IMR-90 (cell line): ENCODE results near the gene MAP4.

Experiments
- BHLHE40 ChIP-seq: fragments of 150-350 bp; IDR thresholded peaks from 2 replicates; pipeline ENCODE4 v1.6.1; 2016; ENCODE audit warnings: mild to moderate bottlenecking, low read depth, low read length
- CEBPB ChIP-seq: IDR thresholded peaks from 2 replicates; pipeline ENCODE4 v1.6.1; 2012; ENCODE audit warnings: low read depth, low read length, improper control_type of control experiment
- CHD1 ChIP-seq: IDR thresholded peaks from 2 replicates; pipeline ENCODE4 v1.6.1; 2012; ENCODE audit warnings: low read depth, low read length, improper control_type of control experiment
- FOS ChIP-seq: fragments of 150-350 bp; IDR thresholded peaks from 2 replicates; pipeline ENCODE4 v1.6.1; 2016; ENCODE audit warnings: low read depth, low read length
- MAFK ChIP-seq: IDR thresholded peaks from 2 replicates; pipeline ENCODE4 v1.6.1; 2012; ENCODE audit warnings: low read depth, low read length, improper control_type of control experiment
- POLR2A ChIP-seq: IDR thresholded peaks from 2 replicates; pipeline ENCODE4 v1.6.1; 2012; ENCODE audit warnings: mild to moderate bottlenecking, low read depth, low read length
- RAD21 ChIP-seq: IDR thresholded peaks from 2 replicates; pipeline ENCODE4 v1.6.1; 2012; ENCODE audit warnings: low read length, improper control_type of control experiment
- RCOR1 ChIP-seq: IDR thresholded peaks from 2 replicates; pipeline ENCODE4 v1.6.1; 2012; ENCODE audit warnings: mild to moderate bottlenecking, low read length, improper control_type of control experiment; ENCODE audit not compliant: insufficient replicate concordance
- RFX5 ChIP-seq: IDR thresholded peaks from 2 replicates; pipeline ENCODE4 v1.8.0; 2012; ENCODE audit warnings: low read depth, mild to moderate bottlenecking, low read length, moderate library complexity
- SMC3 ChIP-seq: fragments of 150-350 bp; IDR thresholded peaks from 2 replicates; pipeline ENCODE4 v1.6.1; 2016; ENCODE audit warnings: low read depth, mild to moderate bottlenecking, antibody characterized with exemption, low read length, moderate library complexity
- TF ChIP-seq, protein P1 (sequence below): conservative IDR thresholded peaks from 2 replicates; pipeline ENCODE4 v1.5.1; 2012; ENCODE audit warnings: mild to moderate bottlenecking, low read depth, low read length, improper control_type of control experiment
- TF ChIP-seq, protein P2 (sequence below): fragments of 150-350 bp; IDR thresholded peaks from 2 replicates; pipeline ENCODE4 v1.6.1; 2017; ENCODE audit warnings: mild to moderate bottlenecking, antibody characterized with exemption, low read length, low read depth
- TF ChIP-seq, protein P3 (sequence below): fragments of 150-350 bp; IDR thresholded peaks from 2 replicates; pipeline ENCODE4 v1.6.1; 2016; ENCODE audit warnings: low read depth, mild to moderate bottlenecking, low read length, moderate library complexity, borderline replicate concordance

DNA sequence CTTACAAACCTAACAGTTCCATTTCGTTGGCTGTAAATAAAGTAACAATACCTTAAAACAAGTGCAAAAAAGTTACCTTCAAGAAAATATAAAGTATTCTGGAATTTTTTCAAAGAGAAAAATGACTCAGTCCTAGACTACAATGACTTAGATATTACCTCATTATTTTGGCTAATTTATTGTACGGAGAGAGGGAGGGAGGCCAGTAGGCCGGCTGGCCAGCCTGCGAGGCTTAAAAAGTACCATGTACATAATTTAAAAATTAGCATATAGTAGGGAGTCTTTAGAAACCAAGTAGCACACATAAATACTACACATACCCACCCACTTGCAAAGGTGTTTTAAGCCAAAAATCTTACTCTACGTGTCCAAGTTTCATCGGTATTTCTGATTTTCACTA lies 41.9 kb upstream of the MAP4 start:
- no peak for TF ChIP-seq SMC3
- TF ChIP-seq, protein P1, sequence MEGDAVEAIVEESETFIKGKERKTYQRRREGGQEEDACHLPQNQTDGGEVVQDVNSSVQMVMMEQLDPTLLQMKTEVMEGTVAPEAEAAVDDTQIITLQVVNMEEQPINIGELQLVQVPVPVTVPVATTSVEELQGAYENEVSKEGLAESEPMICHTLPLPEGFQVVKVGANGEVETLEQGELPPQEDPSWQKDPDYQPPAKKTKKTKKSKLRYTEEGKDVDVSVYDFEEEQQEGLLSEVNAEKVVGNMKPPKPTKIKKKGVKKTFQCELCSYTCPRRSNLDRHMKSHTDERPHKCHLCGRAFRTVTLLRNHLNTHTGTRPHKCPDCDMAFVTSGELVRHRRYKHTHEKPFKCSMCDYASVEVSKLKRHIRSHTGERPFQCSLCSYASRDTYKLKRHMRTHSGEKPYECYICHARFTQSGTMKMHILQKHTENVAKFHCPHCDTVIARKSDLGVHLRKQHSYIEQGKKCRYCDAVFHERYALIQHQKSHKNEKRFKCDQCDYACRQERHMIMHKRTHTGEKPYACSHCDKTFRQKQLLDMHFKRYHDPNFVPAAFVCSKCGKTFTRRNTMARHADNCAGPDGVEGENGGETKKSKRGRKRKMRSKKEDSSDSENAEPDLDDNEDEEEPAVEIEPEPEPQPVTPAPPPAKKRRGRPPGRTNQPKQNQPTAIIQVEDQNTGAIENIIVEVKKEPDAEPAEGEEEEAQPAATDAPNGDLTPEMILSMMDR, result no peak
- TF ChIP-seq RAD21, result no peak
- no peak for TF ChIP-seq RCOR1
- no peak for TF ChIP-seq FOS
- TF ChIP-seq RFX5, result no peak
- TF ChIP-seq POLR2A, result no peak
- TF ChIP-seq CHD1, result no peak
- TF ChIP-seq CEBPB, result no peak
- TF ChIP-seq, protein P2, sequence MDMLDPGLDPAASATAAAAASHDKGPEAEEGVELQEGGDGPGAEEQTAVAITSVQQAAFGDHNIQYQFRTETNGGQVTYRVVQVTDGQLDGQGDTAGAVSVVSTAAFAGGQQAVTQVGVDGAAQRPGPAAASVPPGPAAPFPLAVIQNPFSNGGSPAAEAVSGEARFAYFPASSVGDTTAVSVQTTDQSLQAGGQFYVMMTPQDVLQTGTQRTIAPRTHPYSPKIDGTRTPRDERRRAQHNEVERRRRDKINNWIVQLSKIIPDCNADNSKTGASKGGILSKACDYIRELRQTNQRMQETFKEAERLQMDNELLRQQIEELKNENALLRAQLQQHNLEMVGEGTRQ, result no peak
- no peak for TF ChIP-seq BHLHE40
- no peak for TF ChIP-seq MAFK
- TF ChIP-seq, protein P3, sequence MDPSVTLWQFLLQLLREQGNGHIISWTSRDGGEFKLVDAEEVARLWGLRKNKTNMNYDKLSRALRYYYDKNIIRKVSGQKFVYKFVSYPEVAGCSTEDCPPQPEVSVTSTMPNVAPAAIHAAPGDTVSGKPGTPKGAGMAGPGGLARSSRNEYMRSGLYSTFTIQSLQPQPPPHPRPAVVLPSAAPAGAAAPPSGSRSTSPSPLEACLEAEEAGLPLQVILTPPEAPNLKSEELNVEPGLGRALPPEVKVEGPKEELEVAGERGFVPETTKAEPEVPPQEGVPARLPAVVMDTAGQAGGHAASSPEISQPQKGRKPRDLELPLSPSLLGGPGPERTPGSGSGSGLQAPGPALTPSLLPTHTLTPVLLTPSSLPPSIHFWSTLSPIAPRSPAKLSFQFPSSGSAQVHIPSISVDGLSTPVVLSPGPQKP, result no peak
